Thoracic aorta (tissue), 2 donors: ENCODE data around the gene SEC14L3. TPM values are rescaled to one million over a fixed set of nuclear protein-coding genes. Genes with fewer than 3 reads are reported as not detected.

Source experiments
- ATAC-seq: fragments of 150-250 bp; one replicate; pipeline ENCODE4 v1.8.0; 2017; ENCODE audit warnings: low read depth; ENCODE audit not compliant: insufficient number of reproducible peaks, low FRiP score
- DNase-seq: peaks from one replicate; pipeline ENCODE4 v3.0.0-alpha.2; 2020; ENCODE audit warnings: low spot score
- H3K27ac ChIP-seq, 2 donors: fragments of 200-600 bp; sonication (generic); 1 replicate in 1 of 2; 2 replicates in 1 of 2; pipeline ENCODE4 v1.5.1; 2016; ENCODE audit warnings: mild to moderate bottlenecking in 2 of 2, moderate library complexity in 2 of 2
- H3K27me3 ChIP-seq: fragments of 200-600 bp; sonication (generic); replicated peaks from 2 replicates; pipeline ENCODE4 v1.6.0; 2016; ENCODE audit warnings: mild to moderate bottlenecking; ENCODE audit not compliant: insufficient read depth
- H3K36me3 ChIP-seq: fragments of 200-600 bp; sonication (generic); one replicate; pipeline ENCODE4 v1.5.1; 2016
- H3K4me1 ChIP-seq, 2 donors: fragments of 200-600 bp; sonication (generic); 1 replicate in 1 of 2; 2 replicates in 1 of 2; pipeline versions ENCODE4 v1.5.1 to v1.6.0; 2016; ENCODE audit warnings: low read depth in 2 of 2, mild to moderate bottlenecking in 1 of 2; ENCODE audit not compliant: control insufficient read depth in 1 of 2
- H3K4me3 ChIP-seq: fragments of 200-600 bp; sonication (generic); 2 replicates; pipeline ENCODE4 v1.5.1; 2016; ENCODE audit warnings: mild to moderate bottlenecking
- H3K9me3 ChIP-seq: fragments of 200-600 bp; sonication (generic); 2 replicates; pipeline ENCODE4 v1.5.1; 2016
- total RNA-seq, 2 donors: library from RNA; depleted of rRNA; stranded (reverse); fragments of >200 nt; gene quantifications; one replicate each; pipeline versions ENCODE4 v1.1.0 to v1.2.3, GENCODE V29; 2016
- TF ChIP-seq, protein P1 (sequence below): fragments of 200-600 bp; sonication (generic); IDR thresholded peaks from one replicate; pipeline ENCODE4 v1.5.1; 2019; ENCODE audit warnings: antibody characterized with exemption

Gene SEC14L3
- total RNA-seq, 2 donors from 2014 or later = not detected

DNA sequence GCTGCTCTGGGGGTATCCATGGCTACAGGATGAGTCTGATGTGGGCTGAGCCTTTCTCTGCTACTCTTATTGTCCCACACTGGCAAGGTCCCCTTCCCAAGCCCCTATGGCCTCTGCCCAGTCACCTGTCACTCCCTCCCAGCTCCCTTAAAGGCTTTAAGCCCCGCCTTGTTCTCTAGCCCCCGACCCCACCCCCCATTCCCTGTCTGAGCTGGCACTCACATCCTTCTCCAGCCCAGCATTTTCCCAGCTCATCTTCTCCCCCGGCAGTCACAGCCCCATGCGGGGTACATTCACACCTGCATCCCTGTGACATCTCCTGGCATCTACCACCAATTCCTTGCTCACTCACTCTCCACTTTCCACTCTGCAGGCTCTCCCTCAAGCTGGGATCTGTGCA is 41.9 kb downstream of the SEC14L3 start:
- H3K4me1 ChIP-seq = peaks cover 9 to 15% of the 10 kb centered on the region in 2 donors
- no peaks in the 10 kb centered on the region for H3K36me3 ChIP-seq
- DNase-seq (no peak), ATAC-seq (no peak)
- H3K27ac ChIP-seq = no peak overlapping the region
- TF ChIP-seq, protein P1, sequence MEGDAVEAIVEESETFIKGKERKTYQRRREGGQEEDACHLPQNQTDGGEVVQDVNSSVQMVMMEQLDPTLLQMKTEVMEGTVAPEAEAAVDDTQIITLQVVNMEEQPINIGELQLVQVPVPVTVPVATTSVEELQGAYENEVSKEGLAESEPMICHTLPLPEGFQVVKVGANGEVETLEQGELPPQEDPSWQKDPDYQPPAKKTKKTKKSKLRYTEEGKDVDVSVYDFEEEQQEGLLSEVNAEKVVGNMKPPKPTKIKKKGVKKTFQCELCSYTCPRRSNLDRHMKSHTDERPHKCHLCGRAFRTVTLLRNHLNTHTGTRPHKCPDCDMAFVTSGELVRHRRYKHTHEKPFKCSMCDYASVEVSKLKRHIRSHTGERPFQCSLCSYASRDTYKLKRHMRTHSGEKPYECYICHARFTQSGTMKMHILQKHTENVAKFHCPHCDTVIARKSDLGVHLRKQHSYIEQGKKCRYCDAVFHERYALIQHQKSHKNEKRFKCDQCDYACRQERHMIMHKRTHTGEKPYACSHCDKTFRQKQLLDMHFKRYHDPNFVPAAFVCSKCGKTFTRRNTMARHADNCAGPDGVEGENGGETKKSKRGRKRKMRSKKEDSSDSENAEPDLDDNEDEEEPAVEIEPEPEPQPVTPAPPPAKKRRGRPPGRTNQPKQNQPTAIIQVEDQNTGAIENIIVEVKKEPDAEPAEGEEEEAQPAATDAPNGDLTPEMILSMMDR = no peak
- H3K27me3 ChIP-seq = no peaks in the 10 kb centered on the region
- H3K9me3 ChIP-seq = no peaks in the 10 kb centered on the region
- no peak overlapping the region for H3K4me3 ChIP-seq

DNA sequence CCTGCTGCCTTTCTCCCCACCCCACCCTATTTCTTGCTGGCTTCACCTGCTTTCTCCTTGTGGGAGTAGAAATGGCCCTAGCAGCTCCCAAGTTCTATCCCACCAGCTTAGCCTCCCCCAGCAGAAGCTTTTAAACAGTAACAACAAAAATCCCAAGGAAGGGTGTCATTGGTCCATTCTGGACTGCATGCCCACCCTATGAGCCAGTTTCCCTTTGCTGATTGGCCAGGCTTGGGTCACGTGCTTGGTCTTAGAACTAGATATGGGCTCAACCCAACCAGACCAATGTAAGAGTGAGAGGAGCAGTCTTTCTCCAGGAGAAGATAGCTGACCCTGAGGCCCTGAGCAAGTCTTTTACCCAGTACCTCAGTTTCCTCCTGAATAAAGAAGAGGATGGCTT is 43.9 kb downstream of the SEC14L3 start:
- no peaks in the 10 kb centered on the region for H3K36me3 ChIP-seq
- no peak for DNase-seq
- H3K4me1 ChIP-seq = peaks cover 14 to 25% of the 10 kb centered on the region in 2 donors
- ATAC-seq = no peak
- TF ChIP-seq, protein P1 = no peak
- no peaks in the 10 kb centered on the region for H3K27me3 ChIP-seq
- no peak overlapping the region for H3K27ac ChIP-seq
- no peak overlapping the region for H3K4me3 ChIP-seq
- H3K9me3 ChIP-seq = no peaks in the 10 kb centered on the region

DNA sequence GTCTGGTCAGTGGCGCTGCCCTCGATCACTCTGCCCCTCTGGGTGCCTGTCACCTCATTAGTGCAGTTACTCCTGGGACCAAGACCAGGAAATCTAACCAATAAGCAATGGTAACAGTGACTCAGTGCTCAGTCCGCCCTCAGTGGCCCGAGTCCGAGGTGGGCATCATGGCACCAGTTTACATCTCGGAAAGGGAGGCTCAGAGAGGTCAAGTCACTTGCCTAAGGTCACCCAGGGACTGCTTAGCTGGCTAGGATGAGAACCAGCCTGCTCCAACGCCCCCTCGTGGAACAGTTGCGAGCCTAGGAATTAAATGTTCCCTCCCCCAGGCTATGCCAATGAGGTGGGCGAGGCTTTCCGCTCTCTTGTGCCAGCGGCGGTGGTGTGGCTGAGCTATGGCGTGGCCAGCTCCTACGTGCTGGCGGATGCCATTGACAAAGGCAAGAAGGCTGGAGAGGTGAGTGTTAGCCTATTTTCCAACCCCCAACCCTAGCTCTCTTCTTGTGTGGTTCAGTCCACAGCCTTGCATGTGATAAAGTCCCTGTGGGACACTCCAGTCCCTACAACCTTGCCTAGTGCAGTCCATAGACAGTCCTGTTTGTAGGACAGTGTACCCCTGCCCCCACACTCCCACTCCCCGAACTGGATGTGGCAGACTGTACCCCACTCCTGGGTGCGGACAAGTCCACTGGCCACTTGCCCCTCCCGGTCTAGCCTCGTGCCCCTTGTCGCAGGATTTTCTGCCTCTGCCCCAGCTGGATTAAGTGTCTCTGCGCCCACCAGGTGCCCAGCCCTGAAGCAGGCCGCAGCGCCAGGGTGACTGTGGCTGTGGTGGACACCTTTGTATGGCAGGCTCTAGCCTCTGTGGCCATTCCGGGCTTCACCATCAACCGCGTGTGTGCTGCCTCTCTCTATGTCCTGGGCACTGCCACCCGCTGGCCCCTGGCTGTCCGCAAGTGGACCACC is 45.1 kb downstream of the SEC14L3 start:
- no peaks in the 10 kb centered on the region for H3K9me3 ChIP-seq
- TF ChIP-seq, protein P1 = peak; percentile 50
- peak; percentile 8 for ATAC-seq

DNA sequence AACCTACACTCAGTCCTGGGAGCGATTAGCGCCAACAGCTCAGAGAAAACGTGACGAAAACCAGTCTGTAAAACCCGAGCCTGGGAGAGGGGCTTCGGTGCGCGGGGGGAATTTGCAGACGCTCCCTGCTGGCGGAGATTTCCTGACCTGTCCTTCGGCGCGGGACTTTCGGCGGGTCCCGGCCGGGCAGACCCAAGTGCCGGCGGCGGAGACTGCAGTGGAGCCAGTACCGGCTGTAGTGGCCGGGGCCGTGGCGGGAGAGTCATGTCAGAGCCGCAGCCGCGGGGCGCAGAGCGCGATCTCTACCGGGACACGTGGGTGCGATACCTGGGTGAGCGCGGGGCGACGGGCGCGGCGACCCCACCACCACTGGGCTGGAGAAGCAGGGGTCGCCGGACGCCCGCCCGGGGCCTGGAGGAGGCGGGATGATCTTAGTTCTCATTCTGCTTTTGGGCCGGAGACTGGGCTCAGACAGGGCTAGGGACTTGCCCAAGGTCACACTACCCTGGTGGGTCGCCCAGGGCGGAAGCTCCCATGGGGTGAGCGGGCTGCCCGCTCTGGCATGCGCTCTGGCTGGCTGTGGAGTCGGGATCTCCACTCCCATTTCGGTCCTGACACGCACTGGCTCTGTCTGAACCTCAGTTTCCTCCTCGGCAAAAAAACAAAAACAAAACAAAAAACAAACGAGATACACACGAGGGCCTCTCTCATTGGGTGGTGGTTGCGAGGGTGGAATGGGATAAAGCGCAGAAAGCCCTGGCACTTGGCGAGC is 46.0 kb downstream of the SEC14L3 start, which contains the start of gene MTFP1:
TSS of gene MTFP1 (plus strand) at position 153 of the 772 bp plus-strand sequence. CDS start at position 265, 112 bp downstream.
- peak within 1 kb of the TSS in 1 of 2 donors; percentile 98 for H3K27ac ChIP-seq
- no peaks in the 10 kb centered on the region for H3K9me3 ChIP-seq
- no peak for DNase-seq
- H3K4me3 ChIP-seq = peak within 1 kb of the TSS; percentile 83
- no peaks in the 10 kb centered on the region for H3K27me3 ChIP-seq
- peaks cover 18 to 45% of the 10 kb centered on the region in 2 donors for H3K4me1 ChIP-seq
- TF ChIP-seq, protein P1 = no peak
- ATAC-seq = no peak
- H3K36me3 ChIP-seq = no peaks in the 10 kb centered on the region

More for the DNA sequence above, 45.1 kb downstream of the SEC14L3 start:
- Histone ChIP-seq H3K27ac (peak overlapping the region in 1 of 2 donors; percentile 62), H3K4me1 (peaks cover 14 to 37% of the 10 kb centered on the region in 2 donors), H3K4me3 (peak overlapping the region; percentile 83), H3K27me3 (no peaks in the 10 kb centered on the region), H3K36me3 (no peaks in the 10 kb centered on the region)
- peak; percentile 56 for DNase-seq

DNA sequence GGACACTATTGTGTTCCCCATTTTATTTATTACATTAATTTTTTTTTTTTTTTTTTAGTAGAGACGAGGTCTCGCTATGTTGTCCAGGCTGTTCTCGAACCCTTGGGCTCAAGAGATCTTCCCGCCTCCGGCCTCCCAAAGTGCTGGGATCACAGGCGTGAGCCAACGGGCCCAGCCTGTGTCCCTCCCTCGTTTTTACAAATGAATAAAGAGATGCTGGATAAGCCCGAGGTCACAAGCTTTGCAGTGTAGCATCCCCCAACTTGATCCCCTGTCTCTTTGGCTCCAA is 46.5 kb downstream of the SEC14L3 start:
- peaks cover 19 to 49% of the 10 kb centered on the region in 2 donors for H3K4me1 ChIP-seq
- H3K4me3 ChIP-seq = peak overlapping the region; percentile 83
- H3K27me3 ChIP-seq = no peaks in the 10 kb centered on the region
- H3K27ac ChIP-seq = peak overlapping the region in 1 of 2 donors; percentile 62
- no peaks in the 10 kb centered on the region for H3K9me3 ChIP-seq
- H3K36me3 ChIP-seq = no peaks in the 10 kb centered on the region
- TF ChIP-seq, protein P1 = no peak
- no peak for DNase-seq
- no peak for ATAC-seq
